Endothelial cell of umbilical vein (primary cell): ENCODE measurements around the gene TMCC2. TPM values are rescaled to one million over a fixed set of nuclear protein-coding genes. Genes with fewer than 3 reads are reported as not detected.

Source experiments
- BruUV-seq: library from RNA; stranded (reverse); fragments of 400-500 nt; replicated peaks from 2 replicates; lab custom pipeline; 2021; lab: Mats Ljungman, UMichigan
- CTCF ChIA-PET: fragments of 300-600, 350-600 bp; sonication (Branson Sonifier 250); formaldehyde crosslinking; loops from one replicate; lab custom pipeline; 2021; ENCODE audit warnings: antibody characterized with exemption, inconsistent platforms; lab: Charles Lee
- POLR2A ChIA-PET: fragments of 300-600, 350-600 bp; sonication (Branson Sonifier 250); formaldehyde crosslinking; loops from one replicate; lab custom pipeline; 2021; ENCODE audit warnings: antibody characterized with exemption, inconsistent platforms; lab: Charles Lee
- DNase-seq: peaks from one replicate; pipeline ENCODE4 v3.0.0-alpha.2; 2011; ENCODE audit warnings: low read depth, low spot score
- FAIRE-seq: peaks from 2 replicates; lab custom pipeline; 2011; peaks lifted over from hg19 to GRCh38; lab: Jason Lieb, UNC
- H2AFZ ChIP-seq: 2 replicates; pipeline ENCODE4 v1.6.0; 2012; ENCODE audit warnings: low read depth, low read length, control low read depth, inconsistent platforms
- H3K27ac ChIP-seq: 2 replicates; pipeline ENCODE4 v1.5.1; 2011; ENCODE audit warnings: low read depth, mild to moderate bottlenecking, control low read depth, low read length, moderate library complexity; ENCODE audit not compliant: insufficient read depth
- H3K27me3 ChIP-seq, 2 experiments: 2 replicates each; pipeline versions ENCODE4 v1.6.0 to v1.6.1; 2011; ENCODE audit warnings: low read length in 2 of 2, mixed read lengths in 1 of 2; ENCODE audit not compliant: control insufficient read depth in 2 of 2, insufficient read depth in 2 of 2
- H3K36me3 ChIP-seq, 2 experiments: 2 replicates in 1 of 2; 3 replicates in 1 of 2; pipeline ENCODE4 v1.5.1; 2011; ENCODE audit warnings: low read length in 2 of 2, mild to moderate bottlenecking in 1 of 2, moderate library complexity in 1 of 2; ENCODE audit not compliant: control insufficient read depth in 2 of 2, insufficient read depth in 2 of 2; ENCODE audit errors: extremely low read depth in 1 of 2
- H3K4me1 ChIP-seq: 3 replicates; pipeline ENCODE4 v1.5.1; 2011; ENCODE audit warnings: mild to moderate bottlenecking, low read length; ENCODE audit not compliant: control insufficient read depth, insufficient read depth; ENCODE audit errors: extremely low read depth
- H3K4me2 ChIP-seq: 2 replicates; pipeline ENCODE4 v1.6.1; 2011; ENCODE audit warnings: low read length, control low read depth, mixed read lengths; ENCODE audit not compliant: insufficient read depth
- H3K4me3 ChIP-seq, 3 experiments: fragments of 200-600 bp in 1 of 3; sonication (generic), shearing (Covaris generic) in 1 of 3; replicated peaks in 1 of 3; 2 replicates each; pipeline ENCODE4 v1.5.1; 2011 to 2016; ENCODE audit warnings: control low read depth in 3 of 3, low read length in 3 of 3, mild to moderate bottlenecking in 2 of 3, inconsistent platforms in 1 of 3, low read depth in 1 of 3, moderate library complexity in 1 of 3; ENCODE audit not compliant: insufficient read depth in 1 of 3
- H3K79me2 ChIP-seq: 2 replicates; pipeline ENCODE4 v1.6.0; 2012; ENCODE audit warnings: low read length, inconsistent platforms; ENCODE audit not compliant: control insufficient read depth, insufficient read depth
- H3K9ac ChIP-seq: replicated peaks from 2 replicates; pipeline ENCODE3; 2011; ENCODE audit warnings: low read length, control low read depth; ENCODE audit not compliant: insufficient read depth; ENCODE audit errors: extremely low read depth
- H3K9me1 ChIP-seq: replicated peaks from 3 replicates; pipeline ENCODE4 v1.6.0; 2011; ENCODE audit warnings: mild to moderate bottlenecking, low read length; ENCODE audit not compliant: control insufficient read depth, insufficient read depth; ENCODE audit errors: extremely low read depth
- H3K9me3 ChIP-seq: replicated peaks from 2 replicates; pipeline ENCODE4 v1.5.1; 2012; ENCODE audit warnings: low read length, inconsistent platforms; ENCODE audit not compliant: control insufficient read depth, insufficient read depth
- H4K20me1 ChIP-seq: replicated peaks from 2 replicates; pipeline ENCODE3; 2011; ENCODE audit warnings: mild to moderate bottlenecking, low read length; ENCODE audit not compliant: control insufficient read depth, insufficient read depth; ENCODE audit errors: extremely low read depth
- CTCF ChIP-seq, 2 donors: IDR thresholded peaks; 1 replicate in 1 of 2; 2 replicates in 1 of 2; pipeline ENCODE4 v1.5.1; 2011; ENCODE audit warnings: low read length in 2 of 2, mild to moderate bottlenecking in 2 of 2, moderate library complexity in 2 of 2, control low read depth in 1 of 2, inconsistent platforms in 1 of 2, low read depth in 1 of 2; ENCODE audit not compliant: insufficient read depth in 1 of 2; ENCODE audit errors: extremely low read depth in 1 of 2
- EZH2 ChIP-seq: IDR thresholded peaks from 2 replicates; pipeline ENCODE4 v1.6.1; 2012; ENCODE audit warnings: borderline replicate concordance, low read depth, mild to moderate bottlenecking, moderate library complexity, low read length, inconsistent platforms; ENCODE audit not compliant: severe bottlenecking
- FOS ChIP-seq: IDR thresholded peaks from 2 replicates; pipeline ENCODE4 v1.6.1; 2011; ENCODE audit warnings: mild to moderate bottlenecking, low read length, moderate library complexity, borderline replicate concordance; ENCODE audit not compliant: insufficient read depth
- GATA2 ChIP-seq: IDR thresholded peaks from 2 replicates; pipeline ENCODE4 v1.7.0; 2011; ENCODE audit warnings: low read depth, mild to moderate bottlenecking, moderate library complexity, mixed read lengths, low read length; ENCODE audit not compliant: insufficient read length, insufficient read depth
- JUN ChIP-seq: IDR thresholded peaks from 2 replicates; pipeline ENCODE4 v1.6.1; 2011; ENCODE audit warnings: borderline replicate concordance, low read depth; ENCODE audit not compliant: insufficient read length, insufficient read depth
- MAX ChIP-seq: IDR thresholded peaks from 2 replicates; pipeline ENCODE4 v1.6.1; 2011; ENCODE audit not compliant: insufficient read depth, insufficient read length
- MYC ChIP-seq: IDR thresholded peaks from one replicate; pipeline ENCODE4 v1.6.1; 2011; ENCODE audit warnings: mild to moderate bottlenecking, low read depth, low read length
- POLR2A ChIP-seq: IDR thresholded peaks from 2 replicates; pipeline ENCODE4 v1.6.1; 2012; ENCODE audit warnings: low read depth, mild to moderate bottlenecking, control low read depth, low read length
- POLR2AphosphoS5 ChIP-seq: IDR thresholded peaks from 2 replicates; pipeline ENCODE4 v1.6.1; 2012; ENCODE audit warnings: low read depth, mild to moderate bottlenecking, control low read depth, low read length, moderate library complexity; ENCODE audit not compliant: insufficient read depth
- dilution Hi-C: fragments of 300-500 bp; cut with MboI; formaldehyde crosslinking; loops from one replicate; pipeline ENCODE4 v1.15.0; 2019; ENCODE audit warnings: low sequenced_read_pairs; ENCODE audit not compliant: extremely low pct_ligation_motif_present
- intact Hi-C: fragments of 100-400 bp; cut with micrococcal nuclease; formaldehyde crosslinking; loops from one replicate; pipeline ENCODE4 v1.10.0; 2022
- polyA plus RNA-seq, 4 experiments: library from polyadenylated mRNA; depleted of rRNA in 3 of 4; stranded (reverse) in 3 of 4; unstranded in 1 of 4; fragments of >200 nt; gene quantifications; 2 replicates each; pipeline versions ENCODE4 v1.2.1 to v1.2.3, GENCODE V29; 2011 to 2012; ENCODE audit warnings: missing spikeins in 1 of 4
- total RNA-seq: library from RNA; stranded (reverse); gene quantifications from 2 replicates; pipeline ENCODE4 v1.2.3, GENCODE V29; 2021

Gene TMCC2
- total and polyA plus RNA-seq, 2 donors (not counting 3 experiments of a cell fraction or from before 2014, with no cell fraction given), result 2.0 to 2.1 TPM

- Histone ChIP-seq H3K27me3 (peaks cover 0 to 2% of the 10 kb centered on the region in 2 experiments), H3K79me2 (no peaks in the 10 kb centered on the region), H3K4me3 (no peak overlapping the region), H3K27ac (no peak overlapping the region), H3K9me1 (no peaks in the 10 kb centered on the region), H3K4me1 (no peaks in the 10 kb centered on the region), H4K20me1 (no peaks in the 10 kb centered on the region), H3K4me2 (no peak overlapping the region), H2AFZ (no peak overlapping the region), H3K9ac (no peak overlapping the region), H3K36me3 (no peaks in the 10 kb centered on the region), H3K9me3 (no peaks in the 10 kb centered on the region)
- DNase-seq (no peak), FAIRE-seq (no peak)
- ChIA-PET CTCF (interaction anchor here (1.1 to 3.9 kb wide), 4 partner anchors 9 to 25 kb away, joined by 3 to 28 read pairs (median 4); no protein-coding TSS in a partner anchor), POLR2A (no interaction called here)
- TF ChIP-seq GATA2, result no peak
- TF ChIP-seq POLR2AphosphoS5, result no peak
- TF ChIP-seq MYC, result no peak
- no peak for TF ChIP-seq POLR2A
- TF ChIP-seq EZH2, result no peak
- no peak for TF ChIP-seq MAX
- no peak for TF ChIP-seq CTCF (IDR thresholded peaks at IDR 0.05; ENCODE audit: extremely low read depth in 1 of 2, insufficient read depth in 1 of 2, low read depth in 1 of 2, low read length in 2 of 2)
- no peak for TF ChIP-seq FOS
- no peak for TF ChIP-seq JUN
- BruUV-seq, result no TSS peak
- intact Hi-C loops, result no loop called here
- dilution Hi-C loops, result no loop called here
Observed at GRCh38 chr1:205247130-205247921, 19.6 kb downstream of the TMCC2 start.
